DOHH2 (cell line): ENCODE data around the gene CYP26B1.

Source experiments
- H3F3A ChIP-seq: fragments of 200-600 bp; sonication (generic), shearing (Covaris generic); 2 replicates; pipeline ENCODE4 v1.6.0; 2016; ENCODE audit warnings: antibody characterized with exemption, mild to moderate bottlenecking; ENCODE audit not compliant: control insufficient read depth, insufficient read depth
- H3K27ac ChIP-seq: fragments of 200-600 bp; sonication (generic); 2 replicates; pipeline ENCODE4 v1.5.1; 2014; ENCODE audit warnings: low read depth, mild to moderate bottlenecking, low read length, moderate library complexity
- H3K27me3 ChIP-seq: fragments of 200-600 bp; sonication (generic); 2 replicates; pipeline ENCODE4 v1.6.1; 2014; ENCODE audit warnings: mild to moderate bottlenecking, low read length, mixed read lengths; ENCODE audit not compliant: control insufficient read depth
- H3K36me3 ChIP-seq: fragments of 200-600 bp; sonication (generic); 2 replicates; pipeline ENCODE4 v1.6.1; 2014; ENCODE audit warnings: mild to moderate bottlenecking, low read length, moderate library complexity, mixed read lengths; ENCODE audit not compliant: control insufficient read depth
- H3K4me1 ChIP-seq: fragments of 200-600 bp; sonication (generic); 2 replicates; pipeline ENCODE4 v1.6.1; 2014; ENCODE audit warnings: mild to moderate bottlenecking, low read length, mixed read lengths; ENCODE audit not compliant: control insufficient read depth
- H3K4me2 ChIP-seq: fragments of 200-600 bp; sonication (generic); 2 replicates; pipeline ENCODE4 v1.6.0; 2014; ENCODE audit warnings: mild to moderate bottlenecking, low read length, moderate library complexity
- H3K4me3 ChIP-seq: fragments of 200-600 bp; sonication (generic); 2 replicates; pipeline ENCODE4 v1.5.1; 2014; ENCODE audit warnings: mild to moderate bottlenecking, low read length, mixed read lengths
- H3K79me2 ChIP-seq: fragments of 200-600 bp; sonication (generic); 2 replicates; pipeline ENCODE4 v1.6.1; 2014; ENCODE audit warnings: mild to moderate bottlenecking, low read length, mixed read lengths; ENCODE audit not compliant: control insufficient read depth
- H3K9me2 ChIP-seq: fragments of 200-600 bp; sonication (generic); replicated peaks from 2 replicates; pipeline ENCODE4 v1.6.1; 2014; ENCODE audit warnings: mild to moderate bottlenecking, low read length, mixed read lengths; ENCODE audit not compliant: control insufficient read depth
- H3K9me3 ChIP-seq: fragments of 200-600 bp; sonication (generic); 2 replicates; pipeline ENCODE4 v1.6.1; 2014; ENCODE audit warnings: antibody characterized with exemption, low read length, mixed read lengths; ENCODE audit not compliant: control insufficient read depth, insufficient read depth
- H4K20me1 ChIP-seq: fragments of 200-600 bp; sonication (generic); 2 replicates; pipeline ENCODE4 v1.6.0; 2014; ENCODE audit warnings: low read depth, mild to moderate bottlenecking, antibody characterized with exemption, low read length, moderate library complexity; ENCODE audit not compliant: control insufficient read depth, insufficient read depth
- CTCF ChIP-seq: fragments of 200-600 bp; sonication (generic); IDR thresholded peaks from one replicate; pipeline ENCODE4 v1.5.1; 2014; ENCODE audit warnings: antibody characterized with exemption, mild to moderate bottlenecking, low read depth, low read length; ENCODE audit not compliant: poor library complexity, severe bottlenecking
- EZH2phosphoT487 ChIP-seq: fragments of 200-600 bp; sonication (generic); IDR thresholded peaks from 2 replicates; pipeline ENCODE4 v1.6.1; 2017; ENCODE audit warnings: borderline replicate concordance, mild to moderate bottlenecking, antibody characterized with exemption, low read length, moderate library complexity, mixed read lengths

Gene CYP26B1

GRCh38 chr2:72142570-72143440 lies 4.9 kb downstream of the CYP26B1 start:
- no peak overlapping the region for H3K27ac ChIP-seq
- H3K4me3 ChIP-seq = no peak overlapping the region
- no peaks in the 10 kb centered on the region for H3K36me3 ChIP-seq
- no peaks in the 10 kb centered on the region for H3F3A ChIP-seq
- no peaks in the 10 kb centered on the region for H3K9me2 ChIP-seq
- no peaks in the 10 kb centered on the region for H3K79me2 ChIP-seq
- no peak overlapping the region for H3K4me2 ChIP-seq
- no peak for TF ChIP-seq CTCF
- TF ChIP-seq EZH2phosphoT487 = no peak
- H3K4me1 ChIP-seq = no peaks in the 10 kb centered on the region
- no peaks in the 10 kb centered on the region for H3K9me3 ChIP-seq
- peaks cover 8% of the 10 kb centered on the region; the same call in 1 of the 2 replicates for H3K27me3 ChIP-seq
- no peaks in the 10 kb centered on the region for H4K20me1 ChIP-seq

GRCh38 chr2:72141881-72142451 lies 5.7 kb downstream of the CYP26B1 start:
- H4K20me1 ChIP-seq = no peaks in the 10 kb centered on the region
- H3K79me2 ChIP-seq = no peaks in the 10 kb centered on the region
- H3K4me3 ChIP-seq = no peak overlapping the region
- H3K36me3 ChIP-seq = no peaks in the 10 kb centered on the region
- H3K4me2 ChIP-seq = no peak overlapping the region
- H3K4me1 ChIP-seq = no peaks in the 10 kb centered on the region
- peaks cover 8% of the 10 kb centered on the region; the same call in 1 of the 2 replicates for H3K27me3 ChIP-seq
- no peak overlapping the region for H3K27ac ChIP-seq
- no peaks in the 10 kb centered on the region for H3K9me3 ChIP-seq
- no peaks in the 10 kb centered on the region for H3F3A ChIP-seq
- no peaks in the 10 kb centered on the region for H3K9me2 ChIP-seq
- TF ChIP-seq CTCF (no peak), EZH2phosphoT487 (no peak)

GRCh38 chr2:72141032-72141645 lies 6.5 kb downstream of the CYP26B1 start:
- Histone ChIP-seq H3K36me3 (no peaks in the 10 kb centered on the region), H3K4me2 (no peak overlapping the region), H3K27ac (no peak overlapping the region), H3K9me2 (no peaks in the 10 kb centered on the region), H3K27me3 (peaks cover 5% of the 10 kb centered on the region; the same call in 1 of the 2 replicates), H3K4me1 (no peaks in the 10 kb centered on the region), H3F3A (no peaks in the 10 kb centered on the region), H4K20me1 (no peaks in the 10 kb centered on the region), H3K79me2 (no peaks in the 10 kb centered on the region), H3K9me3 (no peaks in the 10 kb centered on the region), H3K4me3 (no peak overlapping the region)
- TF ChIP-seq CTCF (no peak), EZH2phosphoT487 (no peak)
